GM13976 (cell line): ENCODE results near the gene PDK1.
"Not testable (repeated sequence)": the region's sequence is repeated elsewhere in the genome, so short reads cannot be mapped to it uniquely, and the experiment has no call there.

Source experiments
- DNase-seq: peaks from one replicate; pipeline ENCODE4 v3.0.0; 2012; ENCODE audit warnings: low spot score
- in situ Hi-C: fragments of 300-500 bp; cut with MboI; formaldehyde crosslinking; loops from one replicate; pipeline ENCODE4 v1.12.0; 2022; ENCODE audit warnings: low sequenced_read_pairs, mixed read lengths, inconsistent platforms; ENCODE audit not compliant: unreplicated experiment
- TF ChIP-seq, protein P1 (sequence below): IDR thresholded peaks from 2 replicates; pipeline ENCODE4 v1.5.1; 2012; ENCODE audit warnings: borderline replicate concordance, mild to moderate bottlenecking; ENCODE audit not compliant: insufficient read depth; ENCODE audit errors: extremely low read depth, missing control alignments, control extremely low read depth

Gene PDK1

DNA sequence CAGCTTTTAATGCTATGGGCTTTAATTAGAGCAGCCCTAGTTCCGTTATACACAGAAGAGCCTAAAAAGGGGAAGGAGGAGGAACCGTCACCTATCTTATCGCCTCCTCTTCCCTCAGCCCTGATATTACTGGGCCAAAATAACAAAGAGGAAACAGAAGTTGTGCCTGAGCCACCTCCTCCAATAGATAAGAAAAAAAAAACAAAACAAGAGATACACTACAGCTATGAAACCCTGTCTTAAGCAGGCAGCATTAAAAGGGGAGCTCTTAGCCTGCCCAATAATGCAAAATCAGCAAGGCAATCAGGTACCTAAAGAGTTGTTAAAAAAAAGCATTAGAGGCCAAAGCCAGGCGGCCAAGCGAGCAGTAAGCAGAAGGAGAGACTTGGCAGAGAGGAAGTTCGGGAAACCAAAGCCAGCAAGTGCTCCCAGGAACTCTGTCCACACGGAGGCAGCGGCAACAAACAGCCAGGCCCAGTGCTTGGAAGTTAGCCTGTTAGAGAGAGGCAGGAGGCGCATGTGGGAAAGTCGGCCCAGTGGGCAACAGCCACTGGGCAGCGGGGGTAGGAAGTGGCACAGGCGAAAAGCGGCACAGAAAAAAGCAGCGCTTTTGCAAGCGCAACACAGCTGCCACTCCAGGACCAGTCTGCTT, 41.8 kb upstream of the PDK1 start:
- in situ Hi-C loops: no loop called here
- no peak for DNase-seq
- TF ChIP-seq, protein P1, sequence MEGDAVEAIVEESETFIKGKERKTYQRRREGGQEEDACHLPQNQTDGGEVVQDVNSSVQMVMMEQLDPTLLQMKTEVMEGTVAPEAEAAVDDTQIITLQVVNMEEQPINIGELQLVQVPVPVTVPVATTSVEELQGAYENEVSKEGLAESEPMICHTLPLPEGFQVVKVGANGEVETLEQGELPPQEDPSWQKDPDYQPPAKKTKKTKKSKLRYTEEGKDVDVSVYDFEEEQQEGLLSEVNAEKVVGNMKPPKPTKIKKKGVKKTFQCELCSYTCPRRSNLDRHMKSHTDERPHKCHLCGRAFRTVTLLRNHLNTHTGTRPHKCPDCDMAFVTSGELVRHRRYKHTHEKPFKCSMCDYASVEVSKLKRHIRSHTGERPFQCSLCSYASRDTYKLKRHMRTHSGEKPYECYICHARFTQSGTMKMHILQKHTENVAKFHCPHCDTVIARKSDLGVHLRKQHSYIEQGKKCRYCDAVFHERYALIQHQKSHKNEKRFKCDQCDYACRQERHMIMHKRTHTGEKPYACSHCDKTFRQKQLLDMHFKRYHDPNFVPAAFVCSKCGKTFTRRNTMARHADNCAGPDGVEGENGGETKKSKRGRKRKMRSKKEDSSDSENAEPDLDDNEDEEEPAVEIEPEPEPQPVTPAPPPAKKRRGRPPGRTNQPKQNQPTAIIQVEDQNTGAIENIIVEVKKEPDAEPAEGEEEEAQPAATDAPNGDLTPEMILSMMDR: no peak

DNA sequence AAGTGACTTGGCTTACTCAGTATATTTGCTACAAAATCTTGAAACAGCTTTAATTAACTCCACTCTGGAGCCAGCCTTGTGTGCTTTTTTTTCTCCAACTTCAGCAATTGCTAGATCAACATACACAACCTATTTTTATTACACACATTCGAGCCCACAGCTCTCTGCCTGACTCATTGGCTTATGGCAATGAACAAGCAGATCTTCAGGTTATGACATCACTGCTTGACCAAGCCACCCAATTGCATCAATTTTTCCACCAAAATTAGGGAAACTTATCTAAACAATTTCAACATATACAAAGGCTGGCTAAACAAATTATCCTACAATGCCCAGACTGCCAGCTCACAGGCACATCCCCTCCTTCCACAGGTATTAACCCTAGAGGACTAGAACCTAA, 39.6 kb upstream of the PDK1 start:
- DNase-seq: no peak
- in situ Hi-C loops: no loop called here
- TF ChIP-seq, protein P1: no peak

- in situ Hi-C loops: no loop called here
- TF ChIP-seq, protein P1: no peak
Measured at GRCh38 chr2:172518995-172519394, 36.9 kb upstream of the PDK1 start.

GRCh38 chr2:172525601-172526000, 30.3 kb upstream of the PDK1 start:
- in situ Hi-C loops: no loop called here
- DNase-seq: no peak
- TF ChIP-seq, protein P1: no peak

More at GRCh38 chr2:172518995-172519394, 36.9 kb upstream of the PDK1 start:
- DNase-seq: no peak

GRCh38 chr2:172531309-172531708, 24.6 kb upstream of the PDK1 start:
- TF ChIP-seq, protein P1: no peak
- no peak for DNase-seq
- in situ Hi-C loops: no loop called here

DNA sequence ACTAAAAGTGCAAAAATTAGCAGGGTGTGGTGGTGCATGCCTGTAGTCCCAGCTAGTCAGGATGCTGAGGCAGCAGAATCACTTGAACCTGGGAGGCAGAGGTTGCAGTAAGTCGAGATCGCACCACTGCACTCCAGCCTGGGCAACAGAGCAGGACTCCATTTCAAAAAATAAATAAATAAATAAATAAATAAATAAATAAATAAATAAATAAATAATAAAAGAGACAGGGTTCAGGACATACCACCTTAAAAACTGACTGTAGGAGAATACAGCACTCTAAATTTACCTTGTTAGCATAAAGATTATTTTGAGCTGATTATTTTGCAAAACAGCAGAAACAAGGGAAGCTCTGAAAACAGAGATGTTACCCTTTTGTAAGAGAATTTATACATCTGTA, 23.4 kb upstream of the PDK1 start:
- in situ Hi-C loops, DNase-seq: not testable (repeated sequence)

- in situ Hi-C loops: no loop called here
Measured at GRCh38 chr2:172533687-172534086, 22.2 kb upstream of the PDK1 start.

More at GRCh38 chr2:172533687-172534086, 22.2 kb upstream of the PDK1 start:
- no peak for DNase-seq
- TF ChIP-seq, protein P1: no peak
